ENCODE data around the gene AVPR2. TPM values are rescaled to one million over a fixed set of nuclear protein-coding genes. Genes with fewer than 3 reads are reported as not detected.

Gene AVPR2
- total and polyA plus RNA-seq, 2 donors = 0.53 to 7.7 TPM

DNA sequence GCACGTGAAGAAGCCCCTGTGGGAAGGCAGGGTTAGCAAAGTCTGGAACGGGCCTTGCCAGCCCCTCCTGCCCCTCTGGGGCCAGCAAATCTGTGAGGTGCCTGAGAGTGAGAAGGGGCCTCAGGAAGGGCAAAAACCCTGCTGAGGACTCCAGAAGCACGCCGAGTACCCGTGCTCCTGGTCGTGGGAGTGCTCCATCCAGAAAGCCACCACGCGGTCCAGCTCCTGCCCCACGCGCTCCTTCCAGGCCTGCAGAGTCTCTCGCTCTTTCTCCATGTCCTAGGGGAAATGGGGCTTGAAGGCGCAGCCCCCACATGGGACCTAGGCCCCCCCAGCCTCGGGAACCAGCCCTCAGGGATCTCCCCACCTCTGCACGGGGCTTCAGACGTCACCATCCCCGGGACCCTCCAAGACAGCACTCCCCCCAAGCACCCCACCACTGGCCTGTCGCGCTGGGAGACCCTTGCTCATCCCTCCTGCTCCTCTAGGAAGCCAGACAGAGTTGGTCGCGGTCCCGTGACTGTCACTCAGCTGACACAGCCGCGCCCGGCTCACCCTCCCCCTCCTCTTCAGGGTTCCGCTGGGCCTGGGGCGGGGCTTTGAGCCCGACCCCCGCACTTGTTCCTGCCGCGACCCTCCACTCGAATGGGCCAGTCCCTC, 39.8 kb downstream of the AVPR2 start, which contains the start of gene RENBP:
Gene RENBP, minus strand, starts transcription at position 504 of the 660 bp plus-strand sequence. Its CDS starts 33 bp downstream, at position 471.
- Histone ChIP-seq H3K36me3 (ENCODE audit: insufficient read depth) (peaks cover under 1% of the 10 kb centered on the region), H3K4me1 (ENCODE audit: insufficient read depth) (no peaks in the 10 kb centered on the region), H3K27ac (ENCODE audit: low read depth) (no peak within 1 kb of the TSS), H3K4me3 (ENCODE audit: low read depth, low read length) (no peak within 1 kb of the TSS)
- WGBS = 28% methylated on average over 31 of the region's 31 CpGs
- no peak for DNase-seq (ENCODE audit: extremely low spot score)

DNA sequence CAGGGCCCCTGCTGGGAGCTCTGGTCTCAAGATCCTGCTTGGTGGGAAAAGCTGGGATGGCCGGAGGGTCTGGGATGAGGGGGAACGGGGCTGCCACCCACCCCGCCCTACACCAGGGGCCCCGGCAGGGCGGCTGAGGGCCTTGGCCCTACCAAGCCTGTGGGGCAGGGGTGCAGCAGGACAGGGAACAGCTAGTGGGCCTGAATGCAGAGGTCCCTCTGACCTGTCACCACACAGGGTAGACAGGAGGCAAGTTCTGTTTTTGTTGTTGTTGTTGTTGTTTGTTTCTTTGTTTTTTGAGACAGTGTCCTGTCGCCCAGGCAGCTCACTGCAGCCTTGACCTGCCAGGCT, 40.3 kb downstream of the AVPR2 start:
- no peak for DNase-seq (ENCODE audit: extremely low spot score)
- Histone ChIP-seq H3K4me1 (ENCODE audit: insufficient read depth) (no peaks in the 10 kb centered on the region), H3K4me3 (ENCODE audit: low read depth, low read length) (no peak overlapping the region), H3K36me3 (ENCODE audit: insufficient read depth) (peaks cover 2% of the 10 kb centered on the region), H3K27ac (ENCODE audit: low read depth) (no peak overlapping the region)
- 54% methylated on average over 6 of the region's 6 CpGs for WGBS

DNA sequence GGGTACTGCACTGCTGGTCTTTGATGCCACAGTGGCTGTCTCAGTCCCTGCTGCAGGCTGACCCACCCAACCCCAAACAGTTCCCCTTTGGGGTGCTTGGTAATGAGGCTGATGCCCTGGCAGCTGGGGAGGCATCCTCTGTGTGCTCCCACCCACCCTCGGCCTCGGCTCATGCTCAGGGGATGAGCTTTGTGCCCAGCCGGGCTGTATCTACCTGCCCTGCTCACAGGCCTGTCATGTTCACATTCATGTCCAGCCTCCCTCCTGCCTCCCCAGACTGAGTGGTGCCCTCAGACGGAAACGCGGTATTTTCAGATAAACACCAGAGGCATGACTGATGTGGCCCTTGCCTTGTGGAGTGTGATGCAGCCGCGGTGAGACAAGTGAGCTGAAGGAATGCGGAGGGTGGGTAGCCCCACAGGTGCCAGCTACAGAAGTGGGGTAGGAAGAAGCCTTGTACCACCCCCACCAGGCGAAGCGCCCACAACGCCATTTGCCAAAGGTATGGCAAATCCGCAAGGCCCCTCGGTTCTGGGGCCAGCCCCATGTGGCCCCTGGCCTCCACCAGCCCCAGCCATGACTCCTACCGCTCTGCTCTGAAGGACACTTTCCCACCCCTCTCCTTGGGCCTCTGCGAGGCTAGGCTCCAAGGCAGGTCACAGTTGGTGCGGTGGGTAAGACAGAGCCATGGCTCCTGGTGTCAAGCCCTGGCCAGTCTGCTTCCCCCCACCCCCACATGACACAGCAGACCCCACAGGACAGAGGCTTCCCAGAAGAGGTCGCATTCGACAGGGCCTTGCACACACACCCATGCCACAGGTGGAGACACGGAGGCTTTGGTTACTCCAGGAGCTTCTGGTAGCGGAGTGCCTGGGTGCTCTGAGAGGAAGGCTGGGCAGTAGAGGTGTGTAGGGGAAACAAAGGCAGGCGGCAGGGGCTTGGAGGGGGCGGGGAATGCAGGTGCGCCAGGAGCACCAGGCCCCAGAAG, 41.8 kb downstream of the AVPR2 start:
- H3K4me1 ChIP-seq (ENCODE audit: insufficient read depth) = no peaks in the 10 kb centered on the region
- 83% methylated on average over 24 of the region's 24 CpGs for WGBS
- no peak overlapping the region for H3K27ac ChIP-seq (ENCODE audit: low read depth)
- peaks cover 2% of the 10 kb centered on the region for H3K36me3 ChIP-seq (ENCODE audit: insufficient read depth)
- DNase-seq (ENCODE audit: extremely low spot score) = no peak
- H3K4me3 ChIP-seq (ENCODE audit: low read depth, low read length) = no peak overlapping the region

DNA sequence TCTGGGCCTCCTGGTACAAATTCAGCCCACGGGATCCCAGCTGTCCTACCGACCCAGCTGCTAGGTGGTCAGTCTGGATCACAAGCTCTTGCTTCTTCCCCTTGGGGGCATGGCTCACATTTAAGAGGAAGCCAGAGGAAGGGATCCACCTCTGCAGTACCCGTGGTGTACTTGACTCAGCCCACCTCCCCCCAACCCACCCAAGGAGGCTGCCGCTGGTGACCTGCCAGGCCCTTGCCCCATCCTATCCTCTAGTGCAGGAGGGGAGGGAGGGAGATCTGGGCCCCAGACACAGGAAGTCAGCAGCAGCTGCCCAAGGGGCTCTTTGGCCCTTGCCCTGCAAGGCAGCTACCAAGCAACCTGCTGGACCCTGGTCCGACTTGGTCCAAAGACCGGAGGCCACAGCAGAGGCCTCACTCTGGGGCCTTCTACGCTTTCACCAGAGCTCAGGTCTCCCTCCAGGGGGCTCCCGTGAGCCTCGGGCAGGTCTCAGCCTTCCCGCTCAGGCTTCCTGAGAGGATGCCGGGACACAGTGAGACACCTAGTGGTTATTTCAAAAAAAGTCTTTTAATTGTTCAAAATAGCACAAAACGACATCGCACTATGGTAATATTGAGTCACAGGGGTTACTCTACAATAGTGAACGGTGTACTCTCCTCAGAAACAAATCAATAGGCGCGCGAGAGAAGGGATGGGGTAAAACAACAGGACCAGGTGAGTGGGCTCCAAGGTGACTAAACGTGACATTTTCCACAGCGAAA, 42.7 kb downstream of the AVPR2 start:
- WGBS = 38% methylated on average over 19 of the region's 19 CpGs

DNA sequence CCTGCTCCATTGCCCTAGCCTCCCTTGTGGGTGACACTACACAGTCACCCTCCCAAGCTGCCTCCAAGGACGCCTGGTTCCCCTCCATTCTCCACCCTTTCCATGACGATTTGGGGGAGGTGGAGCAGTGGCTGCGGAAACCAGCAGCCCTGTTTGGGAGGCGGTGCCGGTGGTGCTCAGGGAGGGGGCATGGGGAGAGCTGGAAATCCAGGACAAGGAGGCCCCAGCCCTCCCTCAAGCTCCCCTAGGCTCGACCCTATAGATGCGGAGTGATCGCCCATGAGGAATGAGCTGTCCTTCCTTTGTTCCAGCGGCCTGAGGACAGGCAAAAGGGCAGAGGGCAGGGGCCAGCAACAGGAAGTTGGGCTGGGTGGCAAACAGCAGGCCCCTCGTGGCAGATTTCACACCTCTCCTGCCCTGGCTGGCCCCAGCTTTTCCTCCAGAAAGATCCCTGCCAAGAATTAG, 43.6 kb downstream of the AVPR2 start:
- Histone ChIP-seq H3K27ac (ENCODE audit: low read depth) (no peak overlapping the region), H3K4me3 (ENCODE audit: low read depth, low read length) (no peak overlapping the region), H3K4me1 (ENCODE audit: insufficient read depth) (no peaks in the 10 kb centered on the region), H3K36me3 (ENCODE audit: insufficient read depth) (peaks cover 2% of the 10 kb centered on the region)
- no peak for DNase-seq (ENCODE audit: extremely low spot score)
- WGBS = 58% methylated on average over 10 of the region's 10 CpGs

More for the DNA sequence above, 42.7 kb downstream of the AVPR2 start:
- H3K4me3 ChIP-seq (ENCODE audit: low read depth, low read length) = no peak overlapping the region
- no peak overlapping the region for H3K27ac ChIP-seq (ENCODE audit: low read depth)
- H3K4me1 ChIP-seq (ENCODE audit: insufficient read depth) = no peaks in the 10 kb centered on the region
- peaks cover 2% of the 10 kb centered on the region for H3K36me3 ChIP-seq (ENCODE audit: insufficient read depth)
- no peak for DNase-seq (ENCODE audit: extremely low spot score)

DNA sequence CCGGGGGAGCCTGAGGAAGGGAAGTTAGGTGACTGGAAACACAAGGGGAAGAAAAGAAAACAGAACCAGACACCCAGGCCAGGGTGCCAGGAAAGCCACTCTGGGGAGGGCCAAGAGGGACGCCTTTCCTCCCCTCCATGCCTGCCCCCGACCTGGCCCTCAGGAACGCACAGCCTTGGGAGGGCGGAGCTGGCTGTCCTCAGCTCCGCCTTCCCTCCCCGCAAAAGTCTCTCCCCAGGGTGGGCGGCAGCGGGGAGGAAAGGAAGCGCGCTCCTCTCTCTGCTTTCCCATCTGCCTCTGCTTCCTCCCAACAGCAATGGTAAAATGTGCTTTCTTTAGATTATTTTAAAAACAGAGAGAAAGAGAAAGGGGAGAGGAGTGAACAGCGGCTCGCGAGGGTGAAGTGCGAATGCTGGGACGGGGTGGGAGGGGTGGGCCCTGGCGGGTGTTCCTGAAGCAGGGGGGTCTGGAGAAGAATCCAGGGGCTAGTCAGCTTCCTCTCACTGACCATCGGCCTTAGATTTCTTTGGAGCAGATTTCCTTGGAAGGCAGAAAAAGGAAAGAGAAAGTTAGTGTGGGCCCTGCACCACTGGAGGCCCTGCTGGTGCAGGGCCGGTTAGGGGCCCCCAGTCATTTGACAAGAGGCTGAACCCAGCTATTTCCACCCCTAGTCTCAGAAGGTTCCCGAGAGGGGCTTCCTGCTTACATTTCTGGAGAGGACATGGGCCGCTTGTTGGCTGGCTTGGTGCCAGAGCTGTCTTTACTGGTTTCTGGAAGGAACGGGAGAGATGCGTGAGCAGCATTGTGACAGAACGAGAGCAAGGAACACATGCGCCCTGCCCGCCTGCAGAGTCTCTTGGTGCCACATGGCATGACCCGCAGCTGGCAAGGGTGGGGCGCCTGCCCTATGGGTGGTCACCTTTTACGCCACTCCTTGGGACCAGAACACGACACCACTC, 44.7 kb downstream of the AVPR2 start:
- Histone ChIP-seq H3K36me3 (ENCODE audit: insufficient read depth) (peaks cover 2% of the 10 kb centered on the region), H3K27ac (ENCODE audit: low read depth) (no peak overlapping the region), H3K4me3 (ENCODE audit: low read depth, low read length) (no peak overlapping the region), H3K4me1 (ENCODE audit: insufficient read depth) (no peaks in the 10 kb centered on the region)
- DNase-seq (ENCODE audit: extremely low spot score) = no peak
- 60% methylated on average over 30 of the region's 30 CpGs for WGBS

DNA sequence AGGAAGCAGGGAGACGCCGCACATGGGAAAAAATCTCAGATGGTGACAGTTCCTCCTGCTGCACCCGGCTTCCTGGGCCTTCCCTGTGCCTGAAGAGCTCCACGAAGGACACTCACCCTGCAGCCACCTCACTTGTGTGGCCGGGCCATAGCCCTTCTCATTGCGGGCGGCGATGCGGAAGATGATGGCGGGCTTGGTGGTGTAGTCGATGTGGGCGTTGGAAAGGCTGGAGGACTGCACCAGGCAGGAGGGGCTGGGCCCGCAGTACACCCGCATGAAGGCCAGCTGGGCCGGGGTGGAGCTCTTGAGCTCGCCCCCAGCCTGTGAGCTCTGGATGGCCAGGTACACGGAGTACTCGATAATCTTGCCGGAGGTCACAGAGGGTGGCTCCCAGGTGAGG, 45.7 kb downstream of the AVPR2 start:
- 84% methylated on average over 19 of the region's 19 CpGs for WGBS
- Histone ChIP-seq H3K4me3 (ENCODE audit: low read depth, low read length) (no peak overlapping the region), H3K27ac (ENCODE audit: low read depth) (no peak overlapping the region), H3K4me1 (ENCODE audit: insufficient read depth) (no peaks in the 10 kb centered on the region), H3K36me3 (ENCODE audit: insufficient read depth) (peaks cover 2% of the 10 kb centered on the region)
- DNase-seq (ENCODE audit: extremely low spot score) = no peak

DNA sequence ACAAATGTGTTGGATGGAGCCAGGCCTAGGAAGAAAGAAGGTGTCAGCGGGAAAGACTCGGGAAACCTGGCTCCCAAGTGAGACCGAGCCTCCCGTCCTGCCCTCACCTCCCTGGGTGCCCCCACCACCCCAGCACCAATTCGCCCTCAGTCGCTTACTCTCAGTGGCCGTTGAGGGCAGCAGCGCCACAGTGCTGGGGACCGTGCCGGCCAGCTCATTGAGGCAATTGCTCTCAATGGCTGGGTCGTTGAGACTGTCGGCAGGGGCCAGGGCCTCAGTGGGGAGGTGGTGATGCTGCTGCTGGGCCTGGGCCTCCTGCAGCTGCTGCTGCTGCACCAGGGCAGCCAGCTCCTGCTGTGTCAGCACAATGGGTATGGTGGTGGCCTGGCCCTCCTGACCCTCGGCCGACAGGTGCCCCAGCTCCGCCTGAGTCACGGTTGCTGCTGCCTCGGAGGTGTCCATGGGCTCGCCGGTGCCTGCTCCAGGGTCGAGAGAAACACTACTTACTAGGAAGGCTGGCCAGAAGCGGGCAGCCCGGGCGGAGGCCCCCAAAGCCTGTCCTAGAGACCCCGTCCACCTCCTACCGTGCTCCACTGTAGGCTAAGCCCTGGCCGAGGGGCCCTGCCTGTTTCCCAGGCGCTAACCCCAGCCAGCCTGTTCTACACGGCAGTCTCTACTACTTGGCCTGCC, 47.4 kb downstream of the AVPR2 start:
- DNase-seq (ENCODE audit: extremely low spot score) = no peak
- Histone ChIP-seq H3K27ac (ENCODE audit: low read depth) (no peak overlapping the region), H3K4me1 (ENCODE audit: insufficient read depth) (no peaks in the 10 kb centered on the region), H3K4me3 (ENCODE audit: low read depth, low read length) (no peak overlapping the region), H3K36me3 (ENCODE audit: insufficient read depth) (peaks cover 2% of the 10 kb centered on the region)
- WGBS = 90% methylated on average over 28 of the region's 28 CpGs

DNA sequence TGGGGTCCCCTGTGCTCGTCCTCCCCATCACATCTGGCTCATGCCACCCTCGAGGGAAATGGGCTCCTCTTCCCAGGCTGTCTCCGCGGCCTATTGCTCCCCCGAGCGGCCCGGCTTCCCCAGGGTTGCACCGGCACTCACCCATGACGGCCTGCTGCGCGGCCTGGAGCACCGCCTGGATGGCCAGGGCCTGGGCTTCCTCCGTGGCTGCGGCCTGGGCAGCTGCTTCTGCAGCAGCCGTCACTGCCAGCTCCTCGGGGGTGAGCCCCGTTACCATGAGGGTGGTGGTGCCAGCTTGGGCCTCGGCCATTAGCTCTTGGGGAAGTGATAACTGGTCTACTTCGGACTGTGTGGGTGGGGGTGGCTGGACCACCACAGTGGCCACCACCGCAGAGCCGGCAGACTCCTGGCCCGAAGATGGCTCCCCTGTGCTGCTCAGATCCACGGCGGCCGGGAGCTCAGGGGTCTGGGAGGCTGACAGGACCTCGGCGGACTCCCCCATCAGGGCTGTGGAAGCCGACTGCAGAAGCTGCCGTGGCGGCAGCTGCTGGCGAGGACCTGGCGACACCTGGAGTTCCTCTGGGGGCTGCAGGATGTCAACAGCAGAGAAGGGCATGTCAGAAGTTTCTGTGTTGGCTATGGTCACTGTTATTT, 48.0 kb downstream of the AVPR2 start:
- Histone ChIP-seq H3K27ac (ENCODE audit: low read depth) (no peak overlapping the region), H3K36me3 (ENCODE audit: insufficient read depth) (peaks cover 2% of the 10 kb centered on the region), H3K4me3 (ENCODE audit: low read depth, low read length) (no peak overlapping the region), H3K4me1 (ENCODE audit: insufficient read depth) (no peaks in the 10 kb centered on the region)
- DNase-seq (ENCODE audit: extremely low spot score) = no peak
- 84% methylated on average over 32 of the region's 32 CpGs for WGBS

DNA sequence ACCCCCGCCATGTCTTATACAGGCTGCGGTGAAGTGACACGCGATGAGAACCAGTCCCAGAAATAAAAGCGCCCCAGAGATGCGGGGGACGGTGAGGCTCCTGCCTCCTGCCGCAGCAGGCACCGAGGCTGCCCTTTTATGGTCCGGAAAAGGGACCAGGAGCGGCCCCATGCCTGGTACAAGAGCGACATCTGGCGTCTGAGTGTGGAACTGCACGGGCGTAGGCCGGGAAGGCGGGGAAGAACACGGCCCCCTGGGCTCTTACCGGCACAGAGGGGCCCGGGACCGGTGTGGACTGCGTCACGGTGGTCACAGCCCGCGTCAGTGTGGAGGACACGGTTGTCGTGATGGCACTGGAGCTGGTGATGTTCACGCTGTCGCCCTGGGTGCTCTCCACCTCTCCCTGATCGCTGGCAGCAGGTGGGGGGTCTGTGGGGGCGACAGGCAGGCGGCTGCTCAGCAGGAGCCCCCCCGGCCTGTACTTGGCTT, 48.9 kb downstream of the AVPR2 start:
- H3K27ac ChIP-seq (ENCODE audit: low read depth) = no peak overlapping the region
- DNase-seq (ENCODE audit: extremely low spot score) = no peak
- H3K4me1 ChIP-seq (ENCODE audit: insufficient read depth) = no peaks in the 10 kb centered on the region
- 19% methylated on average over 33 of the region's 33 CpGs for WGBS
- H3K4me3 ChIP-seq (ENCODE audit: low read depth, low read length) = no peak overlapping the region
- peaks cover 2% of the 10 kb centered on the region for H3K36me3 ChIP-seq (ENCODE audit: insufficient read depth)

DNA sequence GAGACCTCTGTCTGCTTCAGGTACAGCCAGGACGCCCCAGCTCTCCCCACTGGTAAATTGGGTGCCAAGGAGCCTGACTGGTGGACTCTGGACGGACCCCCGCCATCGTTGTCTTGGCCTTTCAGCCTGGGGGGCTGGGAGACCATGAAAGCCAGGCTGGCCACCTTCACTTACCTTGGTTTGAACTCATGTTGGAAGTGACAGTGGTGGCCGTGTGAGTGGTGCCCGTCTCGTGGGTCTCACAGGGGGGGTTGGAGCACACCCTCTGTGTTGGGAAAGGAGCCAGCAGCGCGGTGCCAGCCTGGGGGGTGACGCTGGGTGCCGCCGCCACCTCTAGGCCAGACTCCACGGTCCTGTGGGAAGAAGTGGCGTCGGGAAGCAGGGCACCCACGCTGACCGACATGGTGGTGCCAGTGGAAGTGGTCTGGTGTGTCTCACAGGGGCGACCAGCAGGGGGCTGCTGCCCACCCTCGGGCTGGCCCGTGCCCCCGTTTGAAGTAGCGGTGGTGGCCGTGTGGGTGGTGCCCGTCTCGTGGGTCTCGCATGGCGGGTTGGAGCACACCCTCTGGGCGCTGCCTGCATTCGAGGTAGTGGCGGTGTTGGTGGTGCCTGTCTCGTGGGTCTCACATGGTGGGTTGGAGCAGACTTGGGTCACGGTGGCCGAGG, 49.6 kb downstream of the AVPR2 start:
- Histone ChIP-seq H3K4me3 (ENCODE audit: low read depth, low read length) (no peak overlapping the region), H3K27ac (ENCODE audit: low read depth) (no peak overlapping the region), H3K36me3 (ENCODE audit: insufficient read depth) (peaks cover 2% of the 10 kb centered on the region), H3K4me1 (ENCODE audit: insufficient read depth) (no peaks in the 10 kb centered on the region)
- WGBS = 75% methylated on average over 33 of the region's 33 CpGs
- no peak for DNase-seq (ENCODE audit: extremely low spot score)
